SK-N-SH (cell line): ENCODE results near the gene RPL29.

Experiments used
- ELF1 ChIP-seq: IDR thresholded peaks from 2 replicates; pipeline ENCODE4 v1.4.0; 2012
- FOXM1 ChIP-seq: IDR thresholded peaks from 2 replicates; pipeline ENCODE4 v1.4.0; 2012; ENCODE audit warnings: low read depth, mild to moderate bottlenecking
- TF ChIP-seq, protein P1 (sequence below): fragments of 200-600 bp; sonication (generic); IDR thresholded peaks from 2 replicates; pipeline ENCODE4 v1.6.1; 2017; ENCODE audit warnings: antibody characterized with exemption, mild to moderate bottlenecking, moderate library complexity

DNA sequence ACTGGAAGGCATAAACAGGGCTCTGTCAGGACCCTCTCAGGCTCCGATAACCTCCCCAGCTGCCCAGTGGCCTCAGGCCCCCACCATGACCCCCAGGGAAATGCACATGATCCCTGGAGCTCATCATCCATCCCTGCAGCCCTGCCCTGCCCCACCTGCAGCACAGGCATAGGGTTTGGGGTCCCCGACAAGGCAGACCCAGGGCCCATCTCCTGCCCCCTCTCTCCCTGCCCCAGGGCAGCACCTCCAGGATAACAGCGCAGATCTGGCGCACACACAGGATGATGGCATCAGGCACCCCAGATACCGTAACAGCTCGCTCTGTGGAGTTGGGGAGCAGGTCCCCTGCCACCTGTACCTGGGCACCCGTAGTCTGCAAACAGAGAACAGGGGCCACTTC, 36.0 kb downstream of the RPL29 start:
- TF ChIP-seq FOXM1 (no peak), ELF1 (no peak)
- TF ChIP-seq, protein P1, sequence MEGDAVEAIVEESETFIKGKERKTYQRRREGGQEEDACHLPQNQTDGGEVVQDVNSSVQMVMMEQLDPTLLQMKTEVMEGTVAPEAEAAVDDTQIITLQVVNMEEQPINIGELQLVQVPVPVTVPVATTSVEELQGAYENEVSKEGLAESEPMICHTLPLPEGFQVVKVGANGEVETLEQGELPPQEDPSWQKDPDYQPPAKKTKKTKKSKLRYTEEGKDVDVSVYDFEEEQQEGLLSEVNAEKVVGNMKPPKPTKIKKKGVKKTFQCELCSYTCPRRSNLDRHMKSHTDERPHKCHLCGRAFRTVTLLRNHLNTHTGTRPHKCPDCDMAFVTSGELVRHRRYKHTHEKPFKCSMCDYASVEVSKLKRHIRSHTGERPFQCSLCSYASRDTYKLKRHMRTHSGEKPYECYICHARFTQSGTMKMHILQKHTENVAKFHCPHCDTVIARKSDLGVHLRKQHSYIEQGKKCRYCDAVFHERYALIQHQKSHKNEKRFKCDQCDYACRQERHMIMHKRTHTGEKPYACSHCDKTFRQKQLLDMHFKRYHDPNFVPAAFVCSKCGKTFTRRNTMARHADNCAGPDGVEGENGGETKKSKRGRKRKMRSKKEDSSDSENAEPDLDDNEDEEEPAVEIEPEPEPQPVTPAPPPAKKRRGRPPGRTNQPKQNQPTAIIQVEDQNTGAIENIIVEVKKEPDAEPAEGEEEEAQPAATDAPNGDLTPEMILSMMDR = no peak
